CD4-positive, CD25-positive, alpha-beta regulatory T cell (primary cell): ENCODE results near the gene PTPN12. TPM values are rescaled to one million over a fixed set of nuclear protein-coding genes. Genes with fewer than 3 reads are reported as not detected.
"Not testable (repeated sequence)": the region's sequence is repeated elsewhere in the genome, so short reads cannot be mapped to it uniquely, and the experiment has no call there.

ENCODE experiments used
- ATAC-seq, 2 donors: fragments of 150-1000 bp; cut with Tn5 transposase; one replicate each; pipeline ENCODE4 v1.10.0; 2021; ENCODE audit warnings: low read depth in 2 of 2, moderate number of reproducible peaks in 2 of 2, moderate library complexity in 1 of 2
- DNase-seq, 3 donors: peaks; one replicate each; pipeline versions ENCODE4 v3.0.0 to v3.0.0-alpha.2; 2012 to 2022; ENCODE audit warnings: mixed read lengths in 1 of 3
- H3K27ac ChIP-seq: one replicate; pipeline ENCODE4 v1.7.0; 2013; ENCODE audit warnings: mild to moderate bottlenecking, low read length; ENCODE audit not compliant: insufficient read depth, poor library complexity, severe bottlenecking
- H3K27me3 ChIP-seq: one replicate; pipeline ENCODE4 v1.7.0; 2013; ENCODE audit warnings: low read length; ENCODE audit not compliant: control insufficient read depth, insufficient read depth
- H3K36me3 ChIP-seq: one replicate; pipeline ENCODE4 v1.7.0; 2013; ENCODE audit warnings: mild to moderate bottlenecking, low read length, moderate library complexity; ENCODE audit not compliant: control insufficient read depth, insufficient read depth
- H3K4me1 ChIP-seq: 2 replicates; pipeline ENCODE4 v1.7.0; 2013; ENCODE audit warnings: mild to moderate bottlenecking, low read length; ENCODE audit not compliant: insufficient read depth, control insufficient read depth, poor library complexity, severe bottlenecking
- H3K4me3 ChIP-seq: one replicate; pipeline ENCODE4 v1.7.0; 2013; ENCODE audit warnings: low read depth, mild to moderate bottlenecking, low read length, moderate library complexity
- H3K9me3 ChIP-seq, 2 experiments: 1 replicate in 1 of 2; 2 replicates in 1 of 2; pipeline ENCODE4 v1.7.0; 2013; ENCODE audit warnings: low read length in 2 of 2, mild to moderate bottlenecking in 1 of 2, moderate library complexity in 1 of 2; ENCODE audit not compliant: control insufficient read depth in 2 of 2
- H3K27ac Mint-ChIP-seq, 3 donors: one replicate each; pipeline ENCODE4 v1.8.0; 2020 to 2022; ENCODE audit warnings: mild to moderate bottlenecking in 3 of 3, mixed read lengths in 3 of 3, moderate library complexity in 2 of 3
- H3K27me3 Mint-ChIP-seq: one replicate; pipeline ENCODE4 v1.8.0; 2022; ENCODE audit warnings: mild to moderate bottlenecking, mixed read lengths
- H3K36me3 Mint-ChIP-seq: one replicate; pipeline ENCODE4 v1.8.0; 2020; ENCODE audit warnings: mixed read lengths
- H3K4me1 Mint-ChIP-seq, 4 donors: one replicate each; pipeline ENCODE4 v1.8.0; 2020 to 2022; ENCODE audit warnings: mixed read lengths in 4 of 4, mild to moderate bottlenecking in 1 of 4
- H3K4me3 Mint-ChIP-seq, 4 donors: one replicate each; pipeline ENCODE4 v1.8.0; 2020 to 2022; ENCODE audit warnings: mild to moderate bottlenecking in 4 of 4, mixed read lengths in 4 of 4, moderate library complexity in 3 of 4
- H3K9me3 Mint-ChIP-seq, 7 donors: one replicate each; pipeline ENCODE4 v1.8.0; 2020 to 2022; ENCODE audit warnings: mixed read lengths in 7 of 7, mild to moderate bottlenecking in 3 of 7, moderate library complexity in 2 of 7
- polyA plus RNA-seq, 4 donors: library from polyadenylated mRNA; unstranded; fragments of 300-500 nt; fragmentation: Illumina TruSeq; gene quantifications; one replicate each; pipeline ENCODE4 v1.2.3, GENCODE V29; 2021
- total RNA-seq: library from RNA; stranded (reverse); gene quantifications from one replicate; pipeline ENCODE4 v1.2.3, GENCODE V29; 2022

The PTPN12 gene
- total and polyA plus RNA-seq, 5 donors from 2014 or later = 0.41 to 15.8 (median 0.57) TPM

GRCh38 chr7:77538281-77539212 is 1.5 kb downstream of the PTPN12 start:
- H3K9me3 ChIP-seq = no peaks in the 10 kb centered on the region
- H3K4me3 Mint-ChIP-seq = peak overlapping the region; percentile 90 to 96 (median 92)
- peaks cover 18% of the 10 kb centered on the region for H3K4me1 ChIP-seq
- H3K27ac Mint-ChIP-seq = peak overlapping the region in 2 of 3 donors; percentile 75 to 91
- no peak for ATAC-seq
- peaks cover 0 to 40% (median 20%) of the 10 kb centered on the region in 4 donors for H3K4me1 Mint-ChIP-seq
- H3K27ac ChIP-seq = no peak overlapping the region
- DNase-seq = no peak
- peaks cover 20% of the 10 kb centered on the region for H3K27me3 Mint-ChIP-seq
- H3K36me3 Mint-ChIP-seq = no peaks in the 10 kb centered on the region
- H3K36me3 ChIP-seq = no peaks in the 10 kb centered on the region
- H3K4me3 ChIP-seq = peak overlapping the region; percentile 84
- H3K27me3 ChIP-seq = no peaks in the 10 kb centered on the region
- H3K9me3 Mint-ChIP-seq = peaks cover 0 to 1% (median 0%) of the 10 kb centered on the region in 7 donors

- ATAC-seq = no peak
- Histone ChIP-seq H3K27me3 (no peaks in the 10 kb centered on the region), H3K4me1 (peaks cover 18% of the 10 kb centered on the region), H3K27ac (no peak overlapping the region), H3K4me3 (no peak overlapping the region), H3K9me3 (no peaks in the 10 kb centered on the region), H3K36me3 (no peaks in the 10 kb centered on the region)
- peak overlapping the region in 1 of 3 donors; percentile 31 for H3K27ac Mint-ChIP-seq
- peaks cover 0 to 1% (median 0%) of the 10 kb centered on the region in 7 donors for H3K9me3 Mint-ChIP-seq
- peak overlapping the region in 2 of 4 donors; percentile 57 to 77 for H3K4me3 Mint-ChIP-seq
- peaks cover 20% of the 10 kb centered on the region for H3K27me3 Mint-ChIP-seq
- no peaks in the 10 kb centered on the region for H3K36me3 Mint-ChIP-seq
- H3K4me1 Mint-ChIP-seq = peaks cover 0 to 39% (median 26%) of the 10 kb centered on the region in 4 donors
- DNase-seq = no peak
Measured at GRCh38 chr7:77540402-77540822, 3.3 kb downstream of the PTPN12 start.

GRCh38 chr7:77540993-77541392 is 3.9 kb downstream of the PTPN12 start:
- H3K27me3 ChIP-seq, H3K27ac ChIP-seq, H3K9me3 Mint-ChIP-seq, H3K4me3 Mint-ChIP-seq, H3K9me3 ChIP-seq, DNase-seq, H3K4me3 ChIP-seq, H3K27ac Mint-ChIP-seq, H3K36me3 Mint-ChIP-seq, ATAC-seq, H3K36me3 ChIP-seq: not testable (repeated sequence)
- peaks cover 20% of the 10 kb centered on the region for H3K27me3 Mint-ChIP-seq
- peaks cover 18% of the 10 kb centered on the region for H3K4me1 ChIP-seq
- peaks cover 0 to 35% (median 26%) of the 10 kb centered on the region in 4 donors for H3K4me1 Mint-ChIP-seq

GRCh38 chr7:77542409-77542808 is 5.3 kb downstream of the PTPN12 start:
- peaks cover 0 to 1% (median 0%) of the 10 kb centered on the region in 7 donors for H3K9me3 Mint-ChIP-seq
- peak overlapping the region in 1 of 4 donors; percentile 0 for H3K4me3 Mint-ChIP-seq
- DNase-seq (no peak), ATAC-seq (no peak)
- peak overlapping the region in 1 of 3 donors; percentile 12 for H3K27ac Mint-ChIP-seq
- H3K36me3 ChIP-seq = no peaks in the 10 kb centered on the region
- peaks cover 0 to 30% (median 27%) of the 10 kb centered on the region in 4 donors for H3K4me1 Mint-ChIP-seq
- no peak overlapping the region for H3K4me3 ChIP-seq
- no peak overlapping the region for H3K27ac ChIP-seq
- no peaks in the 10 kb centered on the region for H3K9me3 ChIP-seq
- H3K27me3 Mint-ChIP-seq = peaks cover 20% of the 10 kb centered on the region
- H3K4me1 ChIP-seq = peaks cover 12% of the 10 kb centered on the region
- no peaks in the 10 kb centered on the region for H3K36me3 Mint-ChIP-seq
- H3K27me3 ChIP-seq = no peaks in the 10 kb centered on the region

- no peaks in the 10 kb centered on the region for H3K27me3 ChIP-seq
- Mint-ChIP-seq H3K4me1 (peaks cover 0 to 31% (median 28%) of the 10 kb centered on the region in 4 donors), H3K27me3 (peaks cover 20% of the 10 kb centered on the region), H3K9me3 (peaks cover 0 to 1% (median 0%) of the 10 kb centered on the region in 7 donors), H3K36me3 (no peaks in the 10 kb centered on the region), H3K4me3 (no peak overlapping the region), H3K27ac (peak overlapping the region in 2 of 3 donors; percentile 0 to 12)
- H3K27ac ChIP-seq = no peak overlapping the region
- DNase-seq (no peak), ATAC-seq (no peak)
- no peaks in the 10 kb centered on the region for H3K36me3 ChIP-seq
- peaks cover 9% of the 10 kb centered on the region for H3K4me1 ChIP-seq
- H3K4me3 ChIP-seq = no peak overlapping the region
- H3K9me3 ChIP-seq = no peaks in the 10 kb centered on the region
Measured at GRCh38 chr7:77542895-77543294, 5.8 kb downstream of the PTPN12 start.

- no peak overlapping the region for H3K27ac ChIP-seq
- H3K4me3 ChIP-seq = no peak overlapping the region
- Mint-ChIP-seq H3K27ac (no peak overlapping the region), H3K4me3 (peak overlapping the region in 1 of 4 donors; percentile 25), H3K27me3 (peaks cover 15% of the 10 kb centered on the region), H3K4me1 (peaks cover 0 to 26% (median 23%) of the 10 kb centered on the region in 4 donors), H3K36me3 (no peaks in the 10 kb centered on the region), H3K9me3 (peaks cover 0 to 1% (median 0%) of the 10 kb centered on the region in 7 donors)
- H3K27me3 ChIP-seq = no peaks in the 10 kb centered on the region
- H3K4me1 ChIP-seq = no peaks in the 10 kb centered on the region
- no peaks in the 10 kb centered on the region for H3K36me3 ChIP-seq
- DNase-seq (no peak), ATAC-seq (no peak)
- H3K9me3 ChIP-seq = no peaks in the 10 kb centered on the region
Measured at GRCh38 chr7:77543910-77544309, 6.8 kb downstream of the PTPN12 start.

GRCh38 chr7:77544518-77544917 is 7.4 kb downstream of the PTPN12 start:
- Mint-ChIP-seq H3K27ac (no peak overlapping the region), H3K4me1 (peaks cover 0 to 27% (median 22%) of the 10 kb centered on the region in 4 donors), H3K36me3 (no peaks in the 10 kb centered on the region), H3K4me3 (no peak overlapping the region), H3K27me3 (peaks cover 9% of the 10 kb centered on the region), H3K9me3 (peaks cover 0 to 1% (median 0%) of the 10 kb centered on the region in 7 donors)
- ATAC-seq (no peak), DNase-seq (no peak)
- no peaks in the 10 kb centered on the region for H3K27me3 ChIP-seq
- H3K9me3 ChIP-seq = no peaks in the 10 kb centered on the region
- no peaks in the 10 kb centered on the region for H3K36me3 ChIP-seq
- H3K4me3 ChIP-seq = no peak overlapping the region
- no peaks in the 10 kb centered on the region for H3K4me1 ChIP-seq
- H3K27ac ChIP-seq = no peak overlapping the region
